Upper lobe of right lung (tissue), 1 donor: ENCODE data around the gene GRM1. TPM values are rescaled to one million over a fixed set of nuclear protein-coding genes. Genes with fewer than 3 reads are reported as not detected.

Experiments
- ATAC-seq: fragments of 200-7000 bp; cut with Tn5 transposase; one replicate; pipeline ENCODE4 v1.9.1; 2020; ENCODE audit warnings: mild to moderate bottlenecking, moderate library complexity
- DNase-seq: peaks from one replicate; pipeline ENCODE4 v3.0.0-alpha.2; 2020
- H3K27ac ChIP-seq: fragments of 200-600 bp; one replicate; pipeline ENCODE4 v1.8.0; 2022
- H3K27me3 ChIP-seq: fragments of 200-600 bp; one replicate; pipeline ENCODE4 v1.8.0; 2022; ENCODE audit warnings: mild to moderate bottlenecking
- H3K36me3 ChIP-seq: fragments of 200-600 bp; one replicate; pipeline ENCODE4 v1.8.0; 2022
- H3K4me1 ChIP-seq: fragments of 200-600 bp; one replicate; pipeline ENCODE4 v1.8.0; 2022
- H3K4me3 ChIP-seq: fragments of 200-600 bp; one replicate; pipeline ENCODE4 v1.8.0; 2022; ENCODE audit warnings: mild to moderate bottlenecking
- H3K9me3 ChIP-seq: fragments of 200-600 bp; one replicate; pipeline ENCODE4 v1.8.0; 2022
- CTCF ChIP-seq: fragments of 200-600 bp; IDR thresholded peaks from one replicate; pipeline ENCODE4 v1.8.0; 2022; ENCODE audit warnings: antibody characterized with exemption
- intact Hi-C: fragments of 100-400 bp; cut with DNase I; formaldehyde crosslinking; loops from one replicate; pipeline ENCODE4 v1.11.0; 2022
- total RNA-seq: library from RNA; stranded (reverse); fragmentation: NEBNext Ultra II Directional; extraction: Animal tissue kit (Norgen Biotek cat#: 25700); gene quantifications from one replicate; pipeline ENCODE4 v1.2.1, GENCODE V29; 2021
- donor health status: DM: no; HTN: yes; CAD: no; lungs with severe emphysema.

GRM1 gene
- total RNA-seq, 1 donor from 2014 or later, result 0.09 TPM

GRCh38 chr6:146292506-146292905, 263.6 kb downstream of the GRM1 start:
- Histone ChIP-seq H3K36me3 (no peaks in the 10 kb centered on the region), H3K4me1 (peaks cover 9% of the 10 kb centered on the region), H3K27ac (no peak overlapping the region), H3K27me3 (no peaks in the 10 kb centered on the region), H3K9me3 (no peaks in the 10 kb centered on the region), H3K4me3 (no peak overlapping the region)
- intact Hi-C loops, result no loop called here
- DNase-seq, result no peak
- TF ChIP-seq CTCF, result no peak
- no peak for ATAC-seq

- no peaks in the 10 kb centered on the region for H3K27me3 ChIP-seq
- intact Hi-C loops, result no loop called here
- no peak for TF ChIP-seq CTCF
- no peak for ATAC-seq
- no peaks in the 10 kb centered on the region for H3K9me3 ChIP-seq
- H3K4me1 ChIP-seq, result no peaks in the 10 kb centered on the region
- H3K36me3 ChIP-seq, result no peaks in the 10 kb centered on the region
- no peak overlapping the region for H3K27ac ChIP-seq
- H3K4me3 ChIP-seq, result no peak overlapping the region
- DNase-seq, result no peak
Measured at GRCh38 chr6:146295695-146296094, 266.8 kb downstream of the GRM1 start.

- no peak for TF ChIP-seq CTCF
- DNase-seq, result no peak
- H3K4me1 ChIP-seq, result no peaks in the 10 kb centered on the region
- H3K4me3 ChIP-seq, result no peak overlapping the region
- intact Hi-C loops, result no loop called here
- no peaks in the 10 kb centered on the region for H3K36me3 ChIP-seq
- ATAC-seq, result no peak
- no peaks in the 10 kb centered on the region for H3K27me3 ChIP-seq
- no peak overlapping the region for H3K27ac ChIP-seq
- H3K9me3 ChIP-seq, result no peaks in the 10 kb centered on the region
Measured at GRCh38 chr6:146297815-146298214, 269.0 kb downstream of the GRM1 start.

- Histone ChIP-seq H3K9me3 (no peaks in the 10 kb centered on the region), H3K27me3 (no peaks in the 10 kb centered on the region), H3K4me3 (no peak overlapping the region), H3K27ac (no peak overlapping the region), H3K36me3 (no peaks in the 10 kb centered on the region), H3K4me1 (no peaks in the 10 kb centered on the region)
- TF ChIP-seq CTCF, result no peak
- no peak for ATAC-seq
- intact Hi-C loops, result no loop called here
- DNase-seq, result no peak
Measured at GRCh38 chr6:146300521-146300920, 271.7 kb downstream of the GRM1 start.

- intact Hi-C loops, result no loop called here
- H3K4me1 ChIP-seq, result no peaks in the 10 kb centered on the region
- no peaks in the 10 kb centered on the region for H3K27me3 ChIP-seq
- no peaks in the 10 kb centered on the region for H3K36me3 ChIP-seq
- ATAC-seq (peak; percentile 31), DNase-seq (no peak)
- no peaks in the 10 kb centered on the region for H3K9me3 ChIP-seq
- no peak overlapping the region for H3K4me3 ChIP-seq
- no peak for TF ChIP-seq CTCF
- no peak overlapping the region for H3K27ac ChIP-seq
Measured at GRCh38 chr6:146301764-146302163, 272.9 kb downstream of the GRM1 start.

GRCh38 chr6:146302994-146303393, 274.1 kb downstream of the GRM1 start:
- DNase-seq, result no peak

More at GRCh38 chr6:146302994-146303393, 274.1 kb downstream of the GRM1 start:
- Histone ChIP-seq H3K9me3 (no peaks in the 10 kb centered on the region), H3K36me3 (no peaks in the 10 kb centered on the region), H3K27ac (no peak overlapping the region), H3K4me1 (no peaks in the 10 kb centered on the region), H3K27me3 (no peaks in the 10 kb centered on the region), H3K4me3 (no peak overlapping the region)
- intact Hi-C loops, result no loop called here
- no peak for ATAC-seq
- TF ChIP-seq CTCF, result no peak
